ENCODE measurements around the gene MYO3B. TPM values are rescaled to one million over a fixed set of nuclear protein-coding genes. Genes with fewer than 3 reads are reported as not detected.

Gene MYO3B
- polyA plus RNA-seq, 1 of the 3 experiments (the other 2 are of a cell fraction) = not detected

DNA sequence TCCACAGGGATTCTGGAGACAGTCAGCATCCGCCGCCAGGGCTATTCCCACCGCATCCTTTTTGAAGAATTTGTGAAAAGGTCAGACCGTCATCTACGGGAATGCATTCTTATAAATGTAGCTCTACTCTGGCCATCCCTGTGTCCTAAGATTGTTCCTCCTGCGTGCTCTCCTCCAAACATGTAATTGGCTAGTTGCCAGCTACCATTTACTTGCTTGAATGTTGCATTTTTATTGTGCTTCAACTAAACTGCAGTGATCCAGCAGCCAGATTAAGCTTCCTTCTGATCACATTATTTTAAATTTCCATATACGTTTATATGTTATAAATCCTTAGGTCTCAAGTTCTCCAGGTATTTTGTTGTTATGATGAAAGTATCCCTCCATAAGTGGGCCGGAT lies 288.7 kb downstream of the MYO3B start:
- Histone ChIP-seq H3F3A (replicated peaks; ENCODE audit: insufficient read depth) (no peaks in the 10 kb centered on the region), H4K20me1 (ENCODE audit: insufficient read depth) (no peaks in the 10 kb centered on the region), H3K9ac (no peak overlapping the region), H3K27me3 (ENCODE audit: insufficient read depth) (no peaks in the 10 kb centered on the region), H3K4me3 (ENCODE audit: low read depth in 2 of 2, low read length in 1 of 2) (no peak overlapping the region), H3K9me2 (no peaks in the 10 kb centered on the region), H3K9me3 (no peaks in the 10 kb centered on the region), H3K79me2 (ENCODE audit: insufficient read depth) (no peaks in the 10 kb centered on the region), H2AFZ (ENCODE audit: low read depth) (no peak overlapping the region), H3K27ac (ENCODE audit: low read depth in 2 of 2, low read length in 1 of 2) (no peak overlapping the region), H3K4me2 (no peak overlapping the region), H3K36me3 (replicated peaks in 1 of 2; ENCODE audit: control insufficient read depth in 1 of 2, insufficient read depth in 2 of 2, low read length in 1 of 2) (no peaks in the 10 kb centered on the region), H3K4me1 (ENCODE audit: control insufficient read depth in 1 of 2, insufficient read depth in 2 of 2, low read depth in 1 of 2, low read length in 1 of 2) (no peaks in the 10 kb centered on the region)
- 67% methylated on average over 8 of the region's 8 CpGs for WGBS (ENCODE audit: low lambda C conversion rate)
- TF ChIP-seq FOSL2 (IDR thresholded peaks at IDR 0.05; ENCODE audit: borderline replicate concordance, low read depth) (no peak), USF2 (IDR thresholded peaks at IDR 0.05; ENCODE audit: borderline replicate concordance, low read depth, low read length) (no peak), TEAD4 (IDR thresholded peaks at IDR 0.05; ENCODE audit: borderline replicate concordance, insufficient read depth) (no peak), GATA2 (CRISPR knock-in tag; IDR thresholded peaks at IDR 0.05) (no peak), FOXJ3 (CRISPR knock-in tag; IDR thresholded peaks at IDR 0.05) (no peak), ELF1 (IDR thresholded peaks at IDR 0.05) (no peak), YY1 (IDR thresholded peaks at IDR 0.05; ENCODE audit: low read depth) (no peak), TAF1 (IDR thresholded peaks at IDR 0.05; ENCODE audit: borderline replicate concordance, low read depth, low read length) (no peak), TCF12 (IDR thresholded peaks at IDR 0.05) (no peak)
- TF ChIP-seq, protein P1, sequence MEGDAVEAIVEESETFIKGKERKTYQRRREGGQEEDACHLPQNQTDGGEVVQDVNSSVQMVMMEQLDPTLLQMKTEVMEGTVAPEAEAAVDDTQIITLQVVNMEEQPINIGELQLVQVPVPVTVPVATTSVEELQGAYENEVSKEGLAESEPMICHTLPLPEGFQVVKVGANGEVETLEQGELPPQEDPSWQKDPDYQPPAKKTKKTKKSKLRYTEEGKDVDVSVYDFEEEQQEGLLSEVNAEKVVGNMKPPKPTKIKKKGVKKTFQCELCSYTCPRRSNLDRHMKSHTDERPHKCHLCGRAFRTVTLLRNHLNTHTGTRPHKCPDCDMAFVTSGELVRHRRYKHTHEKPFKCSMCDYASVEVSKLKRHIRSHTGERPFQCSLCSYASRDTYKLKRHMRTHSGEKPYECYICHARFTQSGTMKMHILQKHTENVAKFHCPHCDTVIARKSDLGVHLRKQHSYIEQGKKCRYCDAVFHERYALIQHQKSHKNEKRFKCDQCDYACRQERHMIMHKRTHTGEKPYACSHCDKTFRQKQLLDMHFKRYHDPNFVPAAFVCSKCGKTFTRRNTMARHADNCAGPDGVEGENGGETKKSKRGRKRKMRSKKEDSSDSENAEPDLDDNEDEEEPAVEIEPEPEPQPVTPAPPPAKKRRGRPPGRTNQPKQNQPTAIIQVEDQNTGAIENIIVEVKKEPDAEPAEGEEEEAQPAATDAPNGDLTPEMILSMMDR (IDR thresholded peaks at IDR 0.05) = no peak
- TF ChIP-seq, protein P2, sequence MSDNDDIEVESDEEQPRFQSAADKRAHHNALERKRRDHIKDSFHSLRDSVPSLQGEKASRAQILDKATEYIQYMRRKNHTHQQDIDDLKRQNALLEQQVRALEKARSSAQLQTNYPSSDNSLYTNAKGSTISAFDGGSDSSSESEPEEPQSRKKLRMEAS (IDR thresholded peaks at IDR 0.05; ENCODE audit: low read depth) = no peak
- TF ChIP-seq, protein P3, sequence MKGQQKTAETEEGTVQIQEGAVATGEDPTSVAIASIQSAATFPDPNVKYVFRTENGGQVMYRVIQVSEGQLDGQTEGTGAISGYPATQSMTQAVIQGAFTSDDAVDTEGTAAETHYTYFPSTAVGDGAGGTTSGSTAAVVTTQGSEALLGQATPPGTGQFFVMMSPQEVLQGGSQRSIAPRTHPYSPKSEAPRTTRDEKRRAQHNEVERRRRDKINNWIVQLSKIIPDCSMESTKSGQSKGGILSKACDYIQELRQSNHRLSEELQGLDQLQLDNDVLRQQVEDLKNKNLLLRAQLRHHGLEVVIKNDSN (IDR thresholded peaks at IDR 0.05; ENCODE audit: borderline replicate concordance, low read depth) = no peak
- DNase-seq = no peak
- ChIA-PET POLR2A (no interaction called here), CTCF (interaction anchor here (0.6 to 1.5 kb wide), 2 partner anchors 57 to 349 kb away, joined by 3 read pairs; no protein-coding TSS in a partner anchor)

DNA sequence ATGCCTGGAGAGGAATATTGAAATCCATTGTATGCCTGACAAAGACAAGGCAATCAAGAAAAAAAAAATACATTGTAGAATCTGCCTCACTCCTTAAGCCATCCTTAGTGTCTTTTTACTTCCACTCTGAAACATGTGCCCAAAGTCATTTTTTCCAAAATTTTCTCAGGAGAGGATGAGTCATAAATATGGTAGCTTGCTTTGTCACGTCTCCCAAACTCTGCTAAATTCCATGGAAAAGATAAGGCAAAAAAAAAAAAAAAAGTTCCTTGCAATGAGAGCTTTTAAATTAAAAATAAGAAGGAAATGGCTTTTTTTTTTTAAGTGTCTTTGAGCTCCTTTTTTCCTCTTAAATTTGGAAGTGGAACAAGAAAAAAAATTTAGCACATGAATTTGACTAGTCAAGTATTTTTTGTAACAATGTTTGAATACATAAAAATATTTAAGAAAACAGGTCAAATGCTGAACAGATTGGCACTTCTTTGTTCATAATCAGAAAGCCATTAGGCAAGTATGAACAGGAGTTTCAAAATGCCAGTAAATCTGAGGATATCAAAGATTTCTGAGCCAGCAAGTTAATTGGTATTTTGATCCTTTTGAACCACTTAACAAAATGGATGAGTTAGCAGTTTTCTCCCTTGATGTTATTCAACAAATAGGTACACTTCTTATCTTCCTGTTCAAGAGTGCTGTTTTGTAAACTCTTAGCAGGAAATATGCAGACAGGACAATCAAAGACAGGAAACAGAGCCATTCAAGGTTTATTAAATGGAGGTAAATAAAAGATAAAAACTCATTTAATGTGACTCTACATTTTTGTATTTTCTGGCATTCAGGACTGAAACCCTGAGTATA lies 289.8 kb downstream of the MYO3B start:
- Histone ChIP-seq H3K9ac (no peak overlapping the region), H4K20me1 (ENCODE audit: insufficient read depth) (no peaks in the 10 kb centered on the region), H3K9me2 (no peaks in the 10 kb centered on the region), H3K27ac (ENCODE audit: low read depth in 2 of 2, low read length in 1 of 2) (no peak overlapping the region), H3K79me2 (ENCODE audit: insufficient read depth) (no peaks in the 10 kb centered on the region), H3K27me3 (ENCODE audit: insufficient read depth) (no peaks in the 10 kb centered on the region), H3K4me2 (no peak overlapping the region), H3K4me3 (ENCODE audit: low read depth in 2 of 2, low read length in 1 of 2) (no peak overlapping the region), H3K4me1 (ENCODE audit: control insufficient read depth in 1 of 2, insufficient read depth in 2 of 2, low read depth in 1 of 2, low read length in 1 of 2) (no peaks in the 10 kb centered on the region), H3K36me3 (replicated peaks in 1 of 2; ENCODE audit: control insufficient read depth in 1 of 2, insufficient read depth in 2 of 2, low read length in 1 of 2) (no peaks in the 10 kb centered on the region), H3K9me3 (no peaks in the 10 kb centered on the region), H2AFZ (ENCODE audit: low read depth) (no peak overlapping the region), H3F3A (replicated peaks; ENCODE audit: insufficient read depth) (no peaks in the 10 kb centered on the region)
- ChIA-PET CTCF (no interaction called here), POLR2A (no interaction called here)
- no peak for DNase-seq
- TF ChIP-seq USF2 (IDR thresholded peaks at IDR 0.05; ENCODE audit: borderline replicate concordance, low read depth, low read length) (no peak), FOXJ3 (CRISPR knock-in tag; IDR thresholded peaks at IDR 0.05) (no peak), EZH2phosphoT487 (IDR thresholded peaks at IDR 0.05; ENCODE audit: borderline replicate concordance, low read depth) (no peak), PBX3 (IDR thresholded peaks at IDR 0.05) (no peak), MEF2A (IDR thresholded peaks at IDR 0.05; ENCODE audit: borderline replicate concordance, low read depth) (no peak), SIN3A (IDR thresholded peaks at IDR 0.05; ENCODE audit: borderline replicate concordance, low read depth, low read length) (no peak), TAF1 (IDR thresholded peaks at IDR 0.05; ENCODE audit: borderline replicate concordance, low read depth, low read length) (no peak), CHD2 (IDR thresholded peaks at IDR 0.05; ENCODE audit: low read length, partially characterized antibody) (no peak)
- TF ChIP-seq, protein P1 (IDR thresholded peaks at IDR 0.05) = no peak
- WGBS (ENCODE audit: low lambda C conversion rate) = 9% methylated on average over 1 of the region's 1 CpG

All from SK-N-SH (cell line).